Embryonic facial prominence (tissue), 1 donor: ENCODE results near the gene HCFC2.
"Not testable (repeated sequence)": the region's sequence is repeated elsewhere in the genome, so short reads cannot be mapped to it uniquely, and the experiment has no call there.

Experiments
- DNase-seq: peaks from one replicate; pipeline ENCODE4 v3.0.0-alpha.2; 2016; ENCODE audit errors: extremely low spot score

The HCFC2 gene

GRCh38 chr12:104064031-104064841, at the start of gene HCFC2:
Gene HCFC2, plus strand, starts transcription at chr12:104064531. Its CDS starts 30 bp downstream, at chr12:104064561.
- peak; percentile 74 for DNase-seq

DNA sequence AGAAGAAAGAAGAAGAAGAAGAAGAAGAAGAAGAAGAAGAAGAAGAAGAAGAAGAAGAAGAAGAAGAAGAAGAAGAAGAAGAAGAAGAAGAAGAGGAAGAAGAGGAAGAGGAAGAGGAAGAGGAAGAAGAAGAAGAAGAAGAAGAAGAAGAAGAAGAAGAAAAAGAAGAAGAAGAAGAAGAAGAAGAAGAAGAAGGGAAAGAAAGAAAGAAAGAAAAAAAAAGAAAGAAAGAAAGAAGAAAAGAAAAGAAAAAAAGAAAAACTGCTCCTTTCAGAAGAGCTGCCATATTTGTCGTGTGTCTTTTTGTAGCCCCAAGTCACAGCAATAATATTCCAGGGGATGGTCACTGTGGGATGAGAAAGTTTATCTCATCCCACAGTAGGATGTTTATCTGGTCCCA, 42.5 kb upstream of the HCFC2 start:
- not testable (repeated sequence) for DNase-seq

DNA sequence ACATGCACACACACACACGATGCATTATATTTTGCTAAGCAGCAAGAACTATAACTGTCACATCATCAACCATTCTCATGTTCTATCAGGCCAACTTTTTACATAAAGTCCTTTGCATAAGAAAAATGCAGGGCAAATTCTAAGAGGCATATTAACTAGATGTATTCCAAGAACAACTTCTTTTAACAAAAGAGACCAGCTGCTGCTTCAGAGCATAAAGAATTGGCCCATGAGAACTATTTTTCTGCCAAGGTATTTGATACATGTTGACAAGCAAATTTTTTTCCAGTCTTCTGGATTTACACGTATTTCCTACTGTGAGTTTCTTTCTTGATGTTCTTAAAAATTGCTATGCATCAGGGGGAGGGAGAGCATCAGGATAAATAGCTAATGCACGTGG, 41.5 kb upstream of the HCFC2 start:
- DNase-seq: no peak

DNA sequence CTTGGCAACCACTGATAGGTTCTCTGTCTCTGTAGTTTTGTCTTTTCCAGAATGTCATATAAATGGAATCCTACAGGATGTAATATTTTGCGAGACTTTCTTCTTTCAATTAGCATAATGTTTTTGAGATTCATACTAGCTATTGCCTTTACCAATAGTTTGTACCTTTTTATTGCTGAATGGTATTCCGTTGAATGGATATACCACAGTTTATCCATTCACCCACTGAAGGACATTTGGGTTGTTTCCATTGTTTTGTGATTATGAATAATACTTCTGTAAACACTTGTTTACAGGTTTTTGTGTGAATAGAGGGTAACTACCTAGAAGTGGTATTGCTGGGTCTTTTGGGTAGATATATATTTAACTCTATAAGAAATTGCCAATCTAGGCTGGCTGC, 40.6 kb upstream of the HCFC2 start:
- no peak for DNase-seq

- no peak for DNase-seq
Observed at GRCh38 chr12:104024348-104024747, 40.0 kb upstream of the HCFC2 start.

- no peak for DNase-seq
Observed at GRCh38 chr12:104025771-104026170, 38.6 kb upstream of the HCFC2 start.

DNA sequence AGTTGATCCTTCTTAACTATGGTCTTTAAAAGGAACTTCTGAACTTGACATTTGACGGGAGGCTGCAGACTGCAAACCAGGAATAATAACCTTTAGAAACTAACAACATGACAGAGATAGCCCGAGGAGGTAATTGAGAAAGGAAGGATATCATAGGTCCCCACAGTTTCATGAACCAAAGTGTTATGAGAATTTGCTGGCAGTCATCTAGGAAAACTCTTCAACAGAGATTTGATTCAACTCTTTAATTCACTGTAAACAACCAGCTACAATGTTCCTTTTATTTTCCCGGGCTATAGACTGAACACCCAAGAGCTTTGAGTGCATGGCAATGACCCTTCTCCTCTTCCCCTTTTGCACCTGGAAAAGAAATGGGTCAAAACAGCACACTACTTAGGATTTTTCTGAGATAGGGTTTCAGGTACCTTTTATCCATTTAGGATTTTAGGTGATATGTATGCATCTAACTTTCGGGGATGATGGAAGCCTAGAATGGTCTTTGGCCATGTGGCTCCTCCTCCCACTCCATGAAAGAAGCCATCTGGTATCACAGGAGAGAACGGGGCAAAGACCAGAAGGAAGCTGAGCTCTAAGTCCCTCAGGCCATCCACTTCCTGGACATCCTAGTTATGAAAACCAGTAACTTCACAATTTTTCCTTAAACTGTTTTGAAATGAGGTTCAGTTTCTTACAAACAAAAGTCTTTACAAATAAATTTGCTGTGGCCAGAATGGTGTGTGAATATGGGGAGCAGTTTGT, 37.3 kb upstream of the HCFC2 start:
- no peak for DNase-seq

GRCh38 chr12:104030596-104030995, 33.7 kb upstream of the HCFC2 start:
- not testable (repeated sequence) for DNase-seq

DNA sequence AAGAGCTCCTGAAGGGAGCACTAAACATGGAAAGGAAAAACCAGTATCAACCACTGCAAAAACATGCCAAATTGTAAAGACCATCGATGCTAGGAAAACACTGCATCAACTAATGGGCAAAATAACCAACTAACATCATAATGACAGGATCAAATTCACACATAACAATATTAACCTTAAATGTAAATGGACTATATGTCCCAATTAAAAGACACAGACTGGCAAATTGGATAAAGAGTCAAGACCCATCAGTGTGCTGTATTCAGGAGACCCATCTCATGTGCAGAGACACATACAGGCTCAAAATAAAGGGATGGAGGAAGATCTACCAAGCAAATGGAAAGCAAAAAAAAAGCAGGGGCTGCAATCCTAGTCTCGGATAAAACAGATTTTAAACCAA, 28.2 kb upstream of the HCFC2 start:
- not testable (repeated sequence) for DNase-seq

- DNase-seq: not testable (repeated sequence)
Observed at GRCh38 chr12:104039769-104040168, 24.6 kb upstream of the HCFC2 start.

- DNase-seq: no peak
Observed at GRCh38 chr12:104042580-104042979, 21.8 kb upstream of the HCFC2 start.

- DNase-seq: no peak
Observed at GRCh38 chr12:104044158-104044557, 20.2 kb upstream of the HCFC2 start.

- DNase-seq: no peak
Observed at GRCh38 chr12:104046306-104046705, 18.0 kb upstream of the HCFC2 start.

- DNase-seq: no peak
Observed at GRCh38 chr12:104048162-104048561, 16.2 kb upstream of the HCFC2 start.

DNA sequence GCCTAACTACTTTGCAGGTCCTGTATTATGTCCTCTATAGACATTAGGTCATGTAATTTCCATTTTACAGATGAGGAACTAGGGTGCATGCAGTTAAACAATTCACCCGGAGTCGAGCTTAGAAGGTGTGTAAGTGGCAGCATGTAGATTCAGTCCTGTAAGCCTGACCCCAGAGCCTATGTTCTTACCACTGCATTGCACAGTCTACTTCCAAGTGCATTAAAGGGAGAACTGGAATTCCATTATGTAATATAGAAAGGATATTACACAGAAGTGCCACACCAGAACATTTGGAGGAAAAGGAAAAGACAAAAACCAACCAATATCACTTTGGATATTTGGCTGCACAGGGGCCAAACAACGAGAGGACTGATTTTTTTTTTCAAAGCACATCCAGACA, 15.5 kb upstream of the HCFC2 start:
- DNase-seq: no peak

DNA sequence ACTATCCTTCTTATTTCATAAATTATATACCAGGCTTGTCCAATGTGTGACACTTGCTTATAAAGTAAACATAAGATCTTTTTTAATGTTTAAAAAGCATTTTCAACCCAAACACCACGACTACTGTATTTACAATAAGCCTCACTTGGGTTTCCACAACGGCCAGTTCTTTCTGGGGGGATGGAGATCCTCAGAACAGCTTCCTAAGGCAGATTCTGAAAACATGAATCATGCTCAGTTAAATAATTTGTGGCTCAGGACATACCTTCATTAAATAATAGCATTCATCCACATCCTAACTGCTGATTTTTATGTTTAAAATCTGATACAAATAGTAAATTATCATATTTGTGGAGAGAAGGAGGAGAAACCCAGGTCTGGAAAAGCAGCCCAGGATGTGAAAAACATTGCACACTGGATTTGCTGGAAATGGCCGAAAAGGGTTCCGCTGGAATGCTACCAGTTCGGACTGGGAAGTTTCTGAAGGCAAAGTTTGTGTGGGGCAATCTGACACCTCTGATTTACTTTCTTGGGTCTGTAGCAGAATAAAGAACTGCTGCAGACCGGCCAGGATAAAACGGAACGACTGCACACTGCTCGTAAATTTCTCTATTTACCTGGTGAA, 14.9 kb upstream of the HCFC2 start:
- DNase-seq: no peak

- peak; percentile 76 for DNase-seq
Observed at GRCh38 chr12:104049903-104050356, 14.4 kb upstream of the HCFC2 start, which contains the start of gene GLT8D2. Gene GLT8D2, minus strand, starts transcription at chr12:104050187. Its CDS starts 30,539 bp downstream, at chr12:104019648.

GRCh38 chr12:104050436-104050835, 13.9 kb upstream of the HCFC2 start:
- DNase-seq: no peak

GRCh38 chr12:104054681-104055346, 9.5 kb upstream of the HCFC2 start:
- DNase-seq: no peak

- no peak for DNase-seq
Observed at GRCh38 chr12:104055686-104056388, 8.5 kb upstream of the HCFC2 start.

- no peak for DNase-seq
Observed at GRCh38 chr12:104056419-104056972, 7.8 kb upstream of the HCFC2 start.
